Parietal lobe (tissue), 2 donors: ENCODE results near the gene DCAF5. TPM values are rescaled to one million over a fixed set of nuclear protein-coding genes. Genes with fewer than 3 reads are reported as not detected.

ENCODE experiments used
- small RNA-seq: library from RNA; depleted of rRNA; stranded (forward); fragments of <200 nt; gene quantifications from one replicate; pipeline ENCODE3, GENCODE V24; 2014; ENCODE audit warnings: low replicate concordance
- total RNA-seq: library from RNA; depleted of rRNA; stranded (reverse); fragments of >200 nt; gene quantifications from one replicate; pipeline ENCODE4 v1.2.3, GENCODE V29; 2014

Gene DCAF5
- total RNA-seq = 49.5 TPM

DNA sequence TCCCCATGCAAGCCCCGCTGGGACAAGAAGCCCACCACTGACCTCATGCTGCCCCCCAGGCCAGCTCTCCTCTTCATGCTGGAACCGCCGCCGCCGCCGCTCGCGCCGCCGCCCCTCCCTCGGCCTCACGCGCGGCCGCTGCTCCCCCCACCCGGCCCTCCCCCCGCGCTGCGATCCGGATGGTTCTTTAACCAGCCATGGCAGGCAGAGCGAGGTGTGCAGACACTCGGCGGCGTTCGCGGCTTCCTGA lies at the start of gene DCAF5:
TSS of gene DCAF5 (minus strand) at position 218 of the 250 bp plus-strand sequence. CDS start at position 77, 141 bp downstream.

GRCh38 chr14:69191340-69192111 lies 38.6 kb upstream of the DCAF5 start, which contains the start of gene EXD2:
Gene EXD2 (plus strand): TSS chr14:69191498. CDS start chr14:69209471, 17,973 bp downstream.

Small RNAs within 50 kb of the gene (small RNA-seq; reads per million reads assigned to genes)
- gene RF00019 = not detected
- not detected for gene RPS29P1

Other genes with a start within 250 kb of the DCAF5 start
- 21.9 TPM for gene ACTN1, start 173.8 kb downstream of the DCAF5 start, total RNA-seq
- 56.7 TPM for gene EXD2, start 38.4 kb upstream of the DCAF5 start, total RNA-seq
- 10.3 TPM for gene GALNT16, start 107.0 kb upstream of the DCAF5 start, total RNA-seq
- gene ERH, start 245.2 kb upstream of the DCAF5 start, total RNA-seq = 90.5 TPM
- gene SLC39A9, start 245.6 kb upstream of the DCAF5 start, total RNA-seq = 106 TPM